WERI-Rb-1 (cell line): Measurements from ENCODE around the gene FN1.

Experiments used
- DNase-seq: peaks from one replicate; pipeline ENCODE4 v3.0.0-alpha.2; 2020
- H3K27ac ChIP-seq: fragments of 250-450 bp; sonication (Bioruptor Pico); 2 replicates; pipeline ENCODE4 v1.5.1; 2020; ENCODE audit warnings: mild to moderate bottlenecking, moderate library complexity
- H3K27me3 ChIP-seq: fragments of 250-450 bp; sonication (Bioruptor Pico); 2 replicates; pipeline ENCODE4 v1.5.1; 2021; ENCODE audit warnings: mild to moderate bottlenecking, low read depth, moderate library complexity; ENCODE audit not compliant: insufficient read depth, severe bottlenecking
- H3K36me3 ChIP-seq: fragments of 250-450 bp; sonication (Bioruptor Pico); 2 replicates; pipeline ENCODE4 v1.5.1; 2020; ENCODE audit warnings: mild to moderate bottlenecking, moderate library complexity
- H3K4me3 ChIP-seq: 2 replicates; pipeline ENCODE4 v1.5.1; 2011; ENCODE audit warnings: low read depth, mild to moderate bottlenecking, control low read depth, low read length
- H3K9me3 ChIP-seq: fragments of 250-450 bp; sonication (Bioruptor Pico); 2 replicates; pipeline ENCODE4 v1.5.1; 2021; ENCODE audit warnings: mild to moderate bottlenecking, moderate library complexity; ENCODE audit not compliant: severe bottlenecking
- CTCF ChIP-seq: IDR thresholded peaks from 2 replicates; pipeline ENCODE4 v1.5.1; 2011; ENCODE audit warnings: low read depth, mild to moderate bottlenecking, control low read depth, inconsistent platforms, low read length

FN1 gene

GRCh38 chr2:215377283-215377682 is 58.6 kb downstream of the FN1 start:
- no peak overlapping the region for H3K27ac ChIP-seq
- H3K9me3 ChIP-seq, result no peaks in the 10 kb centered on the region
- H3K27me3 ChIP-seq, result no peaks in the 10 kb centered on the region
- H3K4me3 ChIP-seq, result no peak overlapping the region
- H3K36me3 ChIP-seq, result no peaks in the 10 kb centered on the region
- no peak for DNase-seq
- no peak for TF ChIP-seq CTCF

- no peaks in the 10 kb centered on the region for H3K9me3 ChIP-seq
- no peak for DNase-seq
- H3K4me3 ChIP-seq, result no peak overlapping the region
- H3K36me3 ChIP-seq, result no peaks in the 10 kb centered on the region
- H3K27me3 ChIP-seq, result no peaks in the 10 kb centered on the region
- no peak overlapping the region for H3K27ac ChIP-seq
- TF ChIP-seq CTCF, result no peak
Measured at GRCh38 chr2:215376103-215376780, 59.6 kb downstream of the FN1 start.

- Histone ChIP-seq H3K27me3 (no peaks in the 10 kb centered on the region), H3K36me3 (no peaks in the 10 kb centered on the region), H3K4me3 (no peak overlapping the region), H3K27ac (no peak overlapping the region), H3K9me3 (no peaks in the 10 kb centered on the region)
- TF ChIP-seq CTCF, result no peak
- no peak for DNase-seq
Measured at GRCh38 chr2:215375467-215375830, 60.4 kb downstream of the FN1 start.

- Histone ChIP-seq H3K27ac (no peak overlapping the region), H3K27me3 (no peaks in the 10 kb centered on the region), H3K9me3 (no peaks in the 10 kb centered on the region), H3K36me3 (no peaks in the 10 kb centered on the region), H3K4me3 (no peak overlapping the region)
- TF ChIP-seq CTCF, result no peak
- no peak for DNase-seq
Measured at GRCh38 chr2:215374642-215375466, 61.0 kb downstream of the FN1 start.

- TF ChIP-seq CTCF, result no peak
- Histone ChIP-seq H3K4me3 (no peak overlapping the region), H3K9me3 (no peaks in the 10 kb centered on the region), H3K27ac (no peak overlapping the region), H3K27me3 (no peaks in the 10 kb centered on the region), H3K36me3 (no peaks in the 10 kb centered on the region)
- DNase-seq, result no peak
Measured at GRCh38 chr2:215374002-215374401, 61.9 kb downstream of the FN1 start.
